Panc1 (cell line): ENCODE data around the gene C6orf118. TPM values are rescaled to one million over a fixed set of nuclear protein-coding genes. Genes with fewer than 3 reads are reported as not detected.

Source experiments
- ATAC-seq: fragments of 200-7000 bp; cut with Tn5 transposase; 2 replicates; pipeline ENCODE4 v1.9.1; 2020; ENCODE audit warnings: mild to moderate bottlenecking, moderate library complexity
- BruUV-seq: library from RNA; stranded (reverse); fragments of 400-500 nt; replicated peaks from 2 replicates; lab custom pipeline; 2021; lab: Mats Ljungman, UMichigan
- CTCF ChIA-PET: fragments of 300-600 bp; sonication (Branson Sonifier 250); formaldehyde crosslinking; loops from one replicate; lab custom pipeline; 2022; ENCODE audit warnings: antibody characterized with exemption; lab: Charles Lee
- POLR2A ChIA-PET: fragments of 300-600 bp; sonication (Branson Sonifier 250); formaldehyde crosslinking; loops from one replicate; lab custom pipeline; 2022; ENCODE audit warnings: antibody characterized with exemption; lab: Charles Lee
- DNase-seq: peaks from one replicate; pipeline ENCODE4 v3.0.0-alpha.2; 2010; ENCODE audit warnings: low read depth, low spot score
- H3K27ac ChIP-seq: 2 replicates; pipeline ENCODE4 v1.5.1; 2011; ENCODE audit warnings: mild to moderate bottlenecking, low read length, inconsistent platforms
- H3K27me3 ChIP-seq: fragments of 200-500 bp; sonication (Bioruptor generic); 2 replicates; pipeline ENCODE4 v1.6.0; 2014; ENCODE audit warnings: low read length, inconsistent platforms; ENCODE audit not compliant: control insufficient read depth, insufficient read depth
- H3K36me3 ChIP-seq: fragments of 200-500 bp; sonication (Bioruptor generic); 2 replicates; pipeline ENCODE4 v1.5.1; 2014; ENCODE audit warnings: inconsistent platforms, mild to moderate bottlenecking, low read length, moderate library complexity; ENCODE audit not compliant: control insufficient read depth, insufficient read depth
- H3K4me1 ChIP-seq: 2 replicates; pipeline ENCODE4 v1.5.1; 2011; ENCODE audit warnings: inconsistent platforms, mild to moderate bottlenecking, low read length, moderate library complexity; ENCODE audit not compliant: control insufficient read depth, insufficient read depth
- H3K4me3 ChIP-seq, 2 experiments: 2 replicates each; pipeline ENCODE4 v1.5.1; 2011 to 2012; ENCODE audit warnings: low read depth in 2 of 2, low read length in 2 of 2, mild to moderate bottlenecking in 2 of 2, inconsistent platforms in 1 of 2, moderate library complexity in 1 of 2
- H3K9me3 ChIP-seq: fragments of 200-500 bp; sonication (Bioruptor generic); 2 replicates; pipeline ENCODE4 v1.5.1; 2014; ENCODE audit warnings: low read depth, mild to moderate bottlenecking, inconsistent platforms, low read length, moderate library complexity; ENCODE audit not compliant: control insufficient read depth, insufficient read depth
- CTCF ChIP-seq: fragments of 450-650 bp; IDR thresholded peaks from 2 replicates; pipeline ENCODE4 v1.5.1; 2017; ENCODE audit warnings: mild to moderate bottlenecking
- POLR2AphosphoS5 ChIP-seq: IDR thresholded peaks from 2 replicates; pipeline ENCODE4 v1.6.1; 2012; ENCODE audit warnings: mild to moderate bottlenecking, low read depth, low read length, moderate library complexity
- REST ChIP-seq, 2 experiments: IDR thresholded peaks; 2 replicates each; pipeline ENCODE4 v1.6.1; 2011 to 2012; ENCODE audit warnings: low read depth in 2 of 2, control low read depth in 1 of 2, low read length in 1 of 2, mild to moderate bottlenecking in 1 of 2, moderate library complexity in 1 of 2; ENCODE audit not compliant: insufficient read depth in 1 of 2
- SIN3A ChIP-seq: IDR thresholded peaks from 2 replicates; pipeline ENCODE4 v1.6.1; 2012; ENCODE audit warnings: low read depth, mild to moderate bottlenecking, low read length, moderate library complexity, borderline replicate concordance; ENCODE audit not compliant: insufficient read depth
- TCF7L2 ChIP-seq: IDR thresholded peaks from 2 replicates; pipeline ENCODE4 v1.6.1; 2011; ENCODE audit warnings: mild to moderate bottlenecking, low read depth, low read length, inconsistent platforms
- in situ Hi-C: cut with HindIII; loops from 2 replicates; pipeline ENCODE4 v1.10.0; 2016; ENCODE audit warnings: low sequenced_read_pairs, low pct_unique_long_range_greater_than_20kb
- intact Hi-C: fragments of 100-400 bp; cut with micrococcal nuclease; formaldehyde crosslinking; loops from one replicate; pipeline ENCODE4 v1.10.0; 2022; ENCODE audit not compliant: unreplicated experiment
- total RNA-seq: library from RNA; stranded (reverse); gene quantifications from one replicate; pipeline ENCODE4 v1.2.1, GENCODE V29; 2021; ENCODE audit not compliant: unreplicated experiment

The C6orf118 gene
- total RNA-seq, 1 experiment from 2014 or later: not detected

DNA sequence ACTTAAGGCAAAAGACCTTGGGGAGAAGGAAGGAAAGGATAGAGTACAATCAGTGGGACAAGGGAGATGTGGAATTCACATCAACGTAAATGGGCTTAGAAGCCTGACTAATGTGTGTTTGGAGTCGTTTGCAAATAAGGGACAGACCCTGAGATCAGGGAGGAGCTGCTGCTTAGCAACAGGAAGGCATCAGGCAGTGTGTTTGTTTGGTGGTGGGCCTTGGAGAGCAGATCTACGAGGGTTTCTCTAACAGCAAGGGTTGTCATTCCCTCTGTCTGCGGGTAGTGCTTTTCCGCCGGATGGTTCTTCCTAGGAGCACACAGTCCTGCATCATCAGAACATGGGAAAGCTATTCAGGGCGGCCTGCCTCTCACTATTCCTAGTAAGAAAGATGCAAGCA, 40.4 kb downstream of the C6orf118 start:
- TF ChIP-seq SIN3A (no peak), CTCF (no peak), REST (IDR thresholded peaks at IDR 0.05; ENCODE audit: insufficient read depth in 1 of 2, low read depth in 2 of 2, low read length in 1 of 2) (no peak), TCF7L2 (no peak), POLR2AphosphoS5 (no peak)
- POLR2A ChIA-PET: no interaction called here
- H3K4me1 ChIP-seq: no peaks in the 10 kb centered on the region
- DNase-seq (no peak), ATAC-seq (no peak)
- intact Hi-C loops: no loop called here
- no peaks in the 10 kb centered on the region for H3K9me3 ChIP-seq
- CTCF ChIA-PET: no interaction called here
- no peak overlapping the region for H3K4me3 ChIP-seq
- BruUV-seq: no TSS peak
- no peaks in the 10 kb centered on the region for H3K36me3 ChIP-seq
- no peak overlapping the region for H3K27ac ChIP-seq
- in situ Hi-C loops: no loop called here
- H3K27me3 ChIP-seq: no peaks in the 10 kb centered on the region

DNA sequence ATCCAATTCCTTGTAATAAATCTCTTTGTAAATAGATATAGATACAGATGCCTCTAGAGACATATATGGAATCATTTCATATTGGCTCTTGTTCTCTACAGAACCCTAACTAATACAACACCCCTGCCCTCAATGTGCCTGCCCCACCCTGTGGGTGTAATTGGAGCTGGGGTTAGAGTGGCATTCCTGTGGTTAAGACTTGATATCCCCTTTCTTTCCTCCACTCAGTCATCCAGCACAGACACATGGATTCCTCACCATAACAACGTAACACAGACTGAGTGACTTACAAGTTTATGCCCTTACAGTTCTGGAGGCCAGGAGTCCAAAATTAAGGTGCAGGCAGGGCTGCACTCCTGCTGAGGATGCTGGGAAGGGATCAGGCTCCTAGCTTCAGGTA, 42.8 kb downstream of the C6orf118 start:
- BruUV-seq: no TSS peak
- in situ Hi-C loops: no loop called here
- no peak for ATAC-seq

GRCh38 chr6:165266191-165266590, 43.2 kb downstream of the C6orf118 start:
- CTCF ChIA-PET: interaction anchor here (0.6 kb wide), 1 partner anchor 1973 kb away, joined by 3 read pairs; no protein-coding TSS in a partner anchor
- H3K9me3 ChIP-seq: no peaks in the 10 kb centered on the region
- no peak for DNase-seq

More for the DNA sequence above, 42.8 kb downstream of the C6orf118 start:
- Histone ChIP-seq H3K4me1 (no peaks in the 10 kb centered on the region), H3K36me3 (no peaks in the 10 kb centered on the region), H3K27me3 (no peaks in the 10 kb centered on the region), H3K4me3 (no peak overlapping the region), H3K27ac (no peak overlapping the region), H3K9me3 (no peaks in the 10 kb centered on the region)
- CTCF ChIA-PET: interaction anchor here (0.6 kb wide), 1 partner anchor 1973 kb away, joined by 3 read pairs; no protein-coding TSS in a partner anchor
- POLR2A ChIA-PET: no interaction called here
- intact Hi-C loops: no loop called here
- no peak for DNase-seq
- no peak for TF ChIP-seq SIN3A
- TF ChIP-seq TCF7L2: no peak

More at GRCh38 chr6:165266191-165266590, 43.2 kb downstream of the C6orf118 start:
- POLR2A ChIA-PET: no interaction called here
- BruUV-seq: no TSS peak
- in situ Hi-C loops (no loop called here), intact Hi-C loops (no loop called here)
- ATAC-seq: no peak
- no peak overlapping the region for H3K27ac ChIP-seq
- H3K36me3 ChIP-seq: no peaks in the 10 kb centered on the region
- no peaks in the 10 kb centered on the region for H3K27me3 ChIP-seq
- TF ChIP-seq CTCF (no peak), POLR2AphosphoS5 (no peak), REST (IDR thresholded peaks at IDR 0.05; ENCODE audit: insufficient read depth in 1 of 2, low read depth in 2 of 2, low read length in 1 of 2) (no peak), TCF7L2 (no peak), SIN3A (no peak)
- H3K4me1 ChIP-seq: no peaks in the 10 kb centered on the region
- no peak overlapping the region for H3K4me3 ChIP-seq
